HG03039 (cell line): Measurements from ENCODE around the gene CTPS2.
"Not testable (repeated sequence)": the region's sequence is repeated elsewhere in the genome, so short reads cannot be mapped to it uniquely, and the experiment has no call there.

Source experiments
- ATAC-seq: cut with Tn5 transposase; IDR thresholded peaks from one replicate; pipeline ENCODE4 v1.9.1; 2021; ENCODE audit warnings: mild to moderate bottlenecking, moderate library complexity; ENCODE audit not compliant: unreplicated experiment

The CTPS2 gene

GRCh38 chrX:16658284-16658683 is 54.2 kb downstream of the CTPS2 start:
- ATAC-seq, result no peak

DNA sequence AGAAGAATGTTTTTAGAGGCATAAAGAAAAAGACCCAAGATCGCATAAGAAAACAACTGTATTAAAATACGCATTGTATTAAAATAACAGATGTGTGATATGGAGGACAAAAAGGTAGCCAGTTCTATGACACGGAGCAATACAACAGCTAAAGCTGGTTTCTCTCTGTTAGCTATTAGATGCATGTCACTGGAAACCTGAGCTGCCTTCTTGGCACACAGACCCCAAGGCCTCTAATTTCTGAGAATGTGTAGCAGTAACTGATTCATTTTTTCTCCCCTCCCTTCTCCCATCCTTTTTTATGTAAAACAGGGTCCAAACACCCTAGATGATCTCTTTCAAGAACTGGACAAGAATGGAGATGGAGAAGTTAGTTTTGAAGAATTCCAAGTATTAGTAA is 58.4 kb downstream of the CTPS2 start:
- ATAC-seq, result no peak

DNA sequence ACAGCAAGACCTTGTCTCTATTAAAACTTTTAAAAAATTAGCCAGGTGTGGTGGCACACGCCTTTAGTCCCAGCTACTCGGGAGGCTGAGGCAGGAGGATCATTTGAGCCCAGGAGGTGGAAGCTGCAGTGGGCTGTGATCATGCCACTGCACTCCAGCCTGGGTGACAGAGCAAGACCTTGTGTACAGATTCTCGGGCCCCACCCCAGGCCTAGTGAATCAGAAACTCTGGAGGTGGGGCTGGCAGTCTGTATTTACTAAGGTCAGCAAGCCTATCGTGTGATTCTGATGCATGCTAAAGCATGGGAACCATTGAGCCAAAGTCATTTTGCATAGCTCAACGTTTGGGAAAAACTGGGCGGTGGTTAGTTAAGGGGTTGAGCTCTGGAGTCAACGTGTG is 59.0 kb downstream of the CTPS2 start:
- no peak for ATAC-seq

DNA sequence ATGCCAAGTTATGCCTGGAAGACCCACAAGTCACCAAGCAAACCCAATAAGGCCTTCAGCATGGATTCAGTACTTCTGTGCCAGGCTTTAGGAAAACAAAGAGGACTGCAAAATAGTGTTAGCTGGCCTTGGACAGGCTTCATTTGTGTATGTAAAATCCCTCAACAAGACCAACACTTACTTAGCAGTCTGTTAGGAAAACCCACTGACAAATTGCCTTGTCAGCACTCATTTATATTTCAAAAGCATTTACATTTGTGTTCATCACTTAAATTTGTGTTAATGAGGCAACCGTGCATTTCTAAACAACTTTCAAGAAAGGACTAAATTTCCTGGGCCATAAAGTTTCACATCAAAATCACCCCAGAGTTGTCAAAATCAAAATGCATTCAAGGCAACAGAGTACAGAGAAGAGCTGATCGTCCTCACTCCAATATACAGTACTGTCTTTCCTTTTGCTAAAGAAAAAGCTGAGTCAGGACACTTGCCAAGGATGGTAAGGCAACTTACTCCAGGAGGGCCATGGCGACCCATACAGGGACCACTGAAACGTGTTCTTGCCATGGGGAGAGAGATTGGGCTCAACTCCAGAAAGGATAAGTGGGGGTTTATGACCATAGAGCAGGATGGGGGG is 61.0 kb downstream of the CTPS2 start:
- ATAC-seq, result no peak

GRCh38 chrX:16649858-16650257 is 62.6 kb downstream of the CTPS2 start, which contains the start of gene S100G:
Gene S100G, plus strand, starts transcription at chrX:16650158. Its CDS starts 849 bp downstream, at chrX:16651007.
- ATAC-seq, result no peak

DNA sequence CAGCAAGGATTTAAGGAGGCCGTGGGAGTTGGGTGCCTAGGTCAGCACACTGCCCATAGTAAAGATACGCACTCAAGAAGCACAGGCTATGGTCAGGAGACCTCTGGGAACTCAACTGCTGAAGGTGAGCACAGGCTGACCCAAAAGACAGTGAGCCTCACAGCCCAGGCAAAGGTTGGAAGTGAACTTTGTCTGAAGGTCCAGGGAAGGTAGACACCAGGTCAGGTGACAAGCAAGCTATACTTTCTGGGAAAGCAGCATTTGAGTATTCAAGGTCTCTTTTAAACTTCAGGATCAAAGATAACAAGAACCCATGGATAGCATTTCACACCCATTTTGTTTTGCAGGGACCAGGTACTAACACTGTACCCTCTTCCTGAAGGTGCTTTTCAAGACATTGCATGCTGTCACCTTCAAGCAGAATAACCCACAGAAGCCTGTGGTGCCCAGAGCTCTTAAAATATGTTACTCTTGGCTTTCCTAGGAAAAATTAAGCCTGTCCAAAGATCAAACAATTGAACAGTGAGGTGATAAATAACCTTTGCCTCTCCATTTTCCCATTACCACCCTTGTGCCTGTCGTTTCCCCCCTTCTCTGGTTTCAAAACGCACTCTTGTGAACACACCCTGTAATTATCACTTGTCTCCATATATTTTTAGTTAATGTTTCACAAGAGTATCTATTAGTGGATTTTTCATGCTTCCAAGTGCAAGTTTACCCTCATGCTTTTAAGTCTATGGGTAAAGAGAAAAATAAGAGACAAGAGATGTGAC is 65.9 kb downstream of the CTPS2 start:
- no peak for ATAC-seq

GRCh38 chrX:16643176-16643575 is 69.3 kb downstream of the CTPS2 start:
- no peak for ATAC-seq

DNA sequence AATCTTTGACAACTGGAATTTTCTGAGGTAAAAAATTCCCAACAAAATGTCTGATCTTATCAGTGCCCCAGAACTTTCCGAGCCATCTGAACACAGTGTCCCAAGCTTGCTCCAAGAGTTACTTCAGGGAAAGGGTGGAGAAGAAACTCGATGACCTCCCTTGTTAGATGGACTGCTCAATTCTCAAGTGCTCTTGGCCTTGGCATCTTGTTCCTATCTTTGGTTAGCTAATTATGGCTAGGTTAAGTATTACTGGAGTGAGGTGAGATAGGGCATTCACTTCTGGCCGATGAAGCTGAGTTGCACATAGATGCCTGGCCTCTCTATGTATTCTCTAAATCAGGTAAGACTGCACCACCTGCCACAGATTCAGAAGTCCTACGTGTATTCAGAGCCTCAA is 71.6 kb downstream of the CTPS2 start:
- ATAC-seq, result no peak

DNA sequence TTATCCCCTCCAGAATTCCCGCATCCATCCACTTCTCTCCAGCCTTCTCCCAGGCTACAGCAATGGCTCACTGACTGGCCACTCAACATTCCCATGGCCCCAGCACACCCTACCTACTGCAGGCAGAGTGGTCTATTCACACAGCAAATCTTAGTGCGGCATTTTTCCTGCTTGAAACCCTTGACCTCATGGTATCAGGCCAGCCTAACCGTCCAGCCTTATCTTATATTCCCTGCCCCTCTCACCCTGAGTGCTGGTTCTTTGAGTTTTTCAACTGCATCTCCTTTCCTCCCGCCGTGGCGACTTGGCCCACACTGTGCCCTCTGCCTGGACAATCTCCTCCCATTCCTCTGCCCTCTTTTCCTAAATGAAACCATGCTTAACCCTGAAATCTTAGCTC is 72.5 kb downstream of the CTPS2 start:
- no peak for ATAC-seq

GRCh38 chrX:16638533-16638932 is 73.9 kb downstream of the CTPS2 start:
- no peak for ATAC-seq

- ATAC-seq, result no peak
Measured at GRCh38 chrX:16635596-16635995, 76.9 kb downstream of the CTPS2 start.

DNA sequence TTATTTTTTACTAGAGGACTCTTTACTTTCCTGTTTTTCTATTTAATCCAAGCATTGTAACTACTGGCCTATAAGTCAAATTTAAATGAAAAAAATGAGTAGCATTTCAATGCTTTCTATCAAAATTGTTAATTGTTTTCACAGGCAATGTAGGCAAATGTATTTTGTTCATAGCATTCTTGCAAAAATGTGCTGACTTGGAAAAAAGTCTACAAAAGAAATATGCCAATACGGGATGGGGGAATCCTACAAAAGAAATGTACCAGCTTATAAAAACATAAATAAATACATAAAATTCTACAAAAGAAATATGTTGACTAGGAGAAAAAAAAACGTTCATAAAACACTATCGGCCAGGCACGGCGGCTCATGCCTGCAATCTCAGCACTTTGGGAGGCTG is 77.4 kb downstream of the CTPS2 start:
- no peak for ATAC-seq

DNA sequence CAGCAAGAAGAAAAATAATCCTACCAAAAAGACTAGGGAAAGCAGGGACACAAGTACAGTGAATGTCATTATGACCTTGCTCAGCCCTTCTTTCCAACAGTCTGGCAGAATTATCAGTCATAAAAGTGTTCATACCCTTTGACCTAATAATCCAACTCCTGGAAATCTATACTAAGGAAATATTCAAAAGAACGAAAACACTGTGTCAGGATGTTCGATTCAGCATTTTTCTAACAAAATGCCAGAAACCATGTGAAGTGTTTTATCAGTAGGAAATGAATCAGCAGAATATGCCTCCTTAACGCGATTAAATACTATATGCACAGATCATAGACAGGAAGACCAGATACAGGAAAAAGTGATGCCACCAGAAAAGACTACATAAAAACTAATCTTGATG is 78.7 kb downstream of the CTPS2 start:
- ATAC-seq, result no peak

DNA sequence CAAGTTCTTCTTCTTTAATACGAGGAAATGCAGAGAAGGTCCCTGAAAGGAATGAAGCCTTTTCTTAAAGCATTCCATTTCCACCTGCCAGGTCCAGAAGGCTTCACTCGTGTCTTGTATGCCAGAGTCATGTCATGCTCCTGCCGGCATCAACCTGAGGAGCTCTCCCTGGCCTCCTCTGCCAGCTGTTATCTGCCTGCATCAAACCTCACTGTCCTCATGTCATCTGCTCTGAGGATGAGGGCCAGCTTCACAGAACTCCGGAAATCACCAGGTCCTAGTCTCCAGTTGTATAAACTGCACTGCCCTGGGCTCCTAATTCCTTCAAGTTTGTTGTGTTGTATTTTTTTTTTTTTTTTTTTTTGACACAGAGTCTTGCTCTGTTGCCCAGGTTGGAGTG is 82.6 kb downstream of the CTPS2 start:
- no peak for ATAC-seq

- no peak for ATAC-seq
Measured at GRCh38 chrX:16628946-16629595, 83.4 kb downstream of the CTPS2 start.

DNA sequence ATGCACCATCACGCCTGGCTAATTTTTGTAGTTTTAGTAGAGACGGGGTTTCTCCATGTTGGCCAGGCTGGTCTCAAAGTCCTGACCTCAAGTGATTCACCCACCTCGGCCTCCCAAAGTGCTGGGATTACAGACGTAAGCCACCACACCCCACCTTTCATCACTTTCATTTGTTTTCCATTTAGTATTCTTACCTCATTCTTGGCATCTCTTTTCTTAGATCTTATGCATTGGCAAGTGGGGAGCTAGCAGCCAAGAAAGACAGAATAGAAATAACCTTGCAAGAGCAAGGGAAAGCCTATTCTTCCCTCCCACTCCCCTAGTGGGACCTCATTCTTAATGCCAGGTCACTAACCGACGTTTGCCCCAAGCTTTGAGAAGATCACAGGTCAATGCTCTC is 84.0 kb downstream of the CTPS2 start:
- not testable (repeated sequence) for ATAC-seq

DNA sequence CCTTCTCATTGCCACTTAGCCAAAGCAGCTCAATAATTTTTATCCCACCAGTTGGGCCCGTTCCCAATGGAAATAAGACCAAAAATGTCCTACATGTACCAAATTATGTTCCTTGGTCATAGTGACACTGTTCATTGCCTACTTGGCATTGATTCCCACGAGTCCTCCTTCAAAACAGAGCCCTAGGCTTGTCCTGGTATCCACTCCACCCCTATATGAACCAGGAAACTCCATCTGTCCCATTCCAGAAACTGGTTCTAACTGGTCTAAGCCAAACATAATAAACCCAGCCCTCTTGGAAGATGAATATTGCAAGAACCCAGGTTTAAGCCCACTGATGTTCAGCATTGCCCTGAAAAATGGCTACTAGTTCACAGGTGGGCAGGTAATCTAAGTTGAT is 93.4 kb downstream of the CTPS2 start:
- ATAC-seq, result no peak

- no peak for ATAC-seq
Measured at GRCh38 chrX:16618422-16618821, 94.0 kb downstream of the CTPS2 start.

GRCh38 chrX:16617382-16617781 is 95.1 kb downstream of the CTPS2 start:
- no peak for ATAC-seq

- ATAC-seq, result no peak
Measured at GRCh38 chrX:16612257-16612897, 100.1 kb downstream of the CTPS2 start.

DNA sequence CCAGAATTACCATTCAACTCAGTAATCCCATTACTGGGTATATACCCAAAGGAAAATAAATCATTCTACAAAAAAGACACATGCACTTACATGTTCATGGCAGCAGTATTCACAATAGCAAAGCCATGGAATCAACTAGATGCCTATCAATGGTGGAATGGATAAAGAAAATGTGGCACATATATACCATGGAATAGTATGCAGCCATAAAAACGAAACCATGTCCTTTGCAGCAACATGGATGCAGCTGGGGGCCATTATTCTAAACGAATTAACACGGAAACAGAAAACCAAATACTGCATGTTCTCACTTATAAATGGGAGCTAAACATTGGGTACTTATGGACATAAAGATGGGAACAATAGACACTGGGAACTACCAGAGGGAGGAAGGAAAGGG is 101.8 kb downstream of the CTPS2 start:
- ATAC-seq, result not testable (repeated sequence)
